Measurements from ENCODE around the gene CCDC71L. TPM values are rescaled to one million over a fixed set of nuclear protein-coding genes. Genes with fewer than 3 reads are reported as not detected.

The CCDC71L gene
- total and polyA plus RNA-seq, 2 of the 13 experiments (the other 11 are each of a cell fraction or from before 2014, with no cell fraction given), result 0.02 TPM; not detected in 1

GRCh38 chr7:106617860-106618259, 43.1 kb downstream of the CCDC71L start:
- intact Hi-C loops (cut with micrococcal nuclease; ENCODE audit: unreplicated experiment) (no loop called here), in situ Hi-C loops (cut with HindIII; ENCODE audit: extremely low pct_ligation_motif_present, low pct_unique_long_range_greater_than_20kb) (no loop called here)
- ATAC-seq (no peak), FAIRE-seq (no peak), DNase-seq (ENCODE audit: low spot score) (no peak)
- H3K27ac ChIP-seq (ENCODE audit: extremely low read length, insufficient read depth, low read length), result no peak overlapping the region
- H3K27me3 ChIP-seq (ENCODE audit: control insufficient read depth in 1 of 2, insufficient read depth in 2 of 2, low read length in 2 of 2), result no peaks in the 10 kb centered on the region
- H3K9me3 ChIP-seq (ENCODE audit: low read length), result peaks cover 10% of the 10 kb centered on the region; the same call in 1 of the 2 replicates
- no peak overlapping the region for H3K4me3 ChIP-seq (replicated peaks in 1 of 3; ENCODE audit: insufficient read depth in 1 of 3, low read depth in 2 of 3, low read length in 3 of 3)
- no TSS peak for BruUV-seq (replicated peaks)
- no peaks in the 10 kb centered on the region for H3K79me2 ChIP-seq (ENCODE audit: insufficient read depth, low read length)
- H3K4me2 ChIP-seq (ENCODE audit: low read depth, low read length), result no peak overlapping the region
- H3K36me3 ChIP-seq (replicated peaks in 1 of 2; ENCODE audit: control insufficient read depth in 1 of 2, insufficient read depth in 2 of 2, low read length in 2 of 2), result no peaks in the 10 kb centered on the region
- WGBS (ENCODE audit: low lambda C conversion rate), result 5% methylated on average over 2 of the region's 2 CpGs
- no peak overlapping the region for H2AFZ ChIP-seq (ENCODE audit: low read length)
- no peak overlapping the region for H3K9ac ChIP-seq (ENCODE audit: insufficient read depth, low read depth, low read length)
- ChIA-PET POLR2A (no interaction called here), CTCF (ENCODE audit: low intra/inter-chr PET ratio, low total read pairs) (no interaction called here)
- H3K4me1 ChIP-seq (ENCODE audit: insufficient read depth, low read length), result no peaks in the 10 kb centered on the region
- TF ChIP-seq MIER3 (CRISPR knock-in tag; IDR thresholded peaks at IDR 0.05; ENCODE audit: borderline replicate concordance) (no peak), ZMYM3 (CRISPR knock-in tag; IDR thresholded peaks at IDR 0.05) (no peak), ZNF879 (CRISPR knock-in tag; IDR thresholded peaks at IDR 0.05) (no peak), BRCA1 (CRISPR knock-in tag; IDR thresholded peaks at IDR 0.05) (no peak), IKZF1 (IDR thresholded peaks at IDR 0.05) (no peak), ZNF317 (CRISPR knock-in tag; IDR thresholded peaks at IDR 0.05) (no peak), HOXA5 (CRISPR knock-in tag; IDR thresholded peaks at IDR 0.05) (no peak), THYN1 (CRISPR knock-in tag; IDR thresholded peaks at IDR 0.05; ENCODE audit: borderline replicate concordance, low read depth) (no peak), ISL2 (CRISPR knock-in tag; IDR thresholded peaks at IDR 0.05) (no peak), ZBTB40 (IDR thresholded peaks at IDR 0.05) (no peak), ZBTB40 (CRISPR knock-in tag; IDR thresholded peaks at IDR 0.05) (no peak), NR2F2 (IDR thresholded peaks at IDR 0.05; ENCODE audit: borderline replicate concordance, low read depth) (no peak), MBNL3 (CRISPR knock-in tag; conservative IDR thresholded peaks at IDR 0.05) (no peak), ZBTB37 (CRISPR knock-in tag; IDR thresholded peaks at IDR 0.05) (no peak), ZNF878 (CRISPR knock-in tag; IDR thresholded peaks at IDR 0.05) (no peak)
- no peaks in the 10 kb centered on the region for H4K20me1 ChIP-seq (ENCODE audit: insufficient read depth, low read length)

Data from HepG2 (cell line).